HepG2 (cell line): ENCODE measurements around the gene CYB5D1. TPM values are rescaled to one million over a fixed set of nuclear protein-coding genes. Genes with fewer than 3 reads are reported as not detected.

Source experiments
- ATF2 ChIP-seq: sonication (generic); formaldehyde crosslinking; IDR thresholded peaks from 2 replicates; pipeline ENCODE4 v1.4.0; 2020; ENCODE audit warnings: missing genetic modification reagents
- CBFB ChIP-seq: sonication (generic); formaldehyde crosslinking; IDR thresholded peaks from 2 replicates; pipeline ENCODE4 v1.4.0; 2020; ENCODE audit warnings: missing genetic modification reagents
- CBX5 ChIP-seq: sonication (generic); formaldehyde crosslinking; IDR thresholded peaks from 2 replicates; pipeline ENCODE4 v1.4.0; 2020; ENCODE audit warnings: missing genetic modification reagents, borderline replicate concordance
- ERF ChIP-seq: IDR thresholded peaks from 2 replicates; pipeline ENCODE4 v1.6.1; 2018; ENCODE audit warnings: missing biosample characterization, missing genetic modification reagents
- FOSL1 ChIP-seq: sonication (generic); formaldehyde crosslinking; IDR thresholded peaks from 2 replicates; pipeline ENCODE4 v1.9.0; 2021; ENCODE audit warnings: missing genetic modification reagents, borderline replicate concordance
- HIVEP1 ChIP-seq: sonication (generic); formaldehyde crosslinking; IDR thresholded peaks from 2 replicates; pipeline ENCODE4 v1.4.0; 2020; ENCODE audit warnings: mild to moderate bottlenecking, missing genetic modification reagents
- KLF16 ChIP-seq, 2 experiments: sonication (generic) in 1 of 2; formaldehyde crosslinking in 1 of 2; IDR thresholded peaks; 2 replicates each; pipeline versions ENCODE4 v1.6.1 to v1.8.0; 2016 to 2023; ENCODE audit warnings: missing genetic modification reagents in 2 of 2, missing compliant biosample characterization in 1 of 2
- PHF8 ChIP-seq: sonication (generic); formaldehyde crosslinking; IDR thresholded peaks from 2 replicates; pipeline ENCODE4 v1.5.0; 2020; ENCODE audit warnings: missing genetic modification reagents
- SNAPC4 ChIP-seq: sonication (generic); formaldehyde crosslinking; IDR thresholded peaks from 2 replicates; pipeline ENCODE4 v1.4.0; 2020; ENCODE audit warnings: mild to moderate bottlenecking, missing genetic modification reagents
- TFDP2 ChIP-seq: sonication (generic); formaldehyde crosslinking; IDR thresholded peaks from 2 replicates; pipeline ENCODE4 v1.4.0; 2020; ENCODE audit warnings: missing genetic modification reagents
- ZFX ChIP-seq: sonication (generic); formaldehyde crosslinking; IDR thresholded peaks from 2 replicates; pipeline ENCODE4 v1.4.0; 2020; ENCODE audit warnings: mild to moderate bottlenecking, low read depth, missing genetic modification reagents, moderate library complexity
- ZGPAT ChIP-seq: IDR thresholded peaks from 2 replicates; pipeline ENCODE4 v1.6.1; 2016; ENCODE audit warnings: mild to moderate bottlenecking
- ZNF274 ChIP-seq: sonication (generic); formaldehyde crosslinking; IDR thresholded peaks from 2 replicates; pipeline ENCODE4 v1.5.1; 2020; ENCODE audit warnings: mild to moderate bottlenecking, missing genetic modification reagents
- ZNF350 ChIP-seq: sonication (generic); formaldehyde crosslinking; IDR thresholded peaks from 2 replicates; pipeline ENCODE4 v1.4.0; 2020; ENCODE audit warnings: mild to moderate bottlenecking, low read depth, missing genetic modification reagents, borderline replicate concordance
- ZNF530 ChIP-seq: sonication (generic); formaldehyde crosslinking; IDR thresholded peaks from 2 replicates; pipeline ENCODE4 v1.5.0; 2020; ENCODE audit warnings: low read depth, mild to moderate bottlenecking, missing genetic modification reagents
- ZNF703 ChIP-seq: sonication (generic); formaldehyde crosslinking; IDR thresholded peaks from 2 replicates; pipeline ENCODE4 v1.5.1; 2020; ENCODE audit warnings: missing genetic modification reagents, mild to moderate bottlenecking, moderate library complexity, borderline replicate concordance
- ZNF839 ChIP-seq: sonication (generic); formaldehyde crosslinking; IDR thresholded peaks from 2 replicates; pipeline ENCODE4 v1.4.0; 2020; ENCODE audit warnings: missing genetic modification reagents, mild to moderate bottlenecking, borderline replicate concordance
- ZSCAN25 ChIP-seq: sonication (generic); formaldehyde crosslinking; IDR thresholded peaks from 2 replicates; pipeline ENCODE4 v1.8.0; 2022; ENCODE audit warnings: mild to moderate bottlenecking, missing genetic modification reagents
- polyA plus RNA-seq, 8 experiments: library from polyadenylated mRNA; depleted of rRNA in 3 of 8; stranded (reverse) in 7 of 8; unstranded in 1 of 8; fragments of >200 nt; fragmentation: Illumina TruSeq in 4 of 8; extraction: Trizol in 4 of 8; gene quantifications; 2 replicates each; pipeline versions ENCODE4 v1.2.1 to v1.2.3, GENCODE V29; 2011 to 2016; ENCODE audit warnings: low read depth in 4 of 8, missing spikeins in 1 of 8, mixed read lengths in 1 of 8; ENCODE audit not compliant: insufficient read depth in 1 of 8
- total RNA-seq, 5 experiments: library from RNA; depleted of rRNA; stranded (reverse); fragments of >200 nt; fragmentation: Illumina TruSeq; extraction: Trizol; gene quantifications; 2 replicates each; pipeline ENCODE4 v1.2.3, GENCODE V29; 2016; ENCODE audit warnings: low read depth in 1 of 5

Gene CYB5D1
- total and polyA plus RNA-seq, 2 of the 13 experiments (the other 11 are each of a cell fraction or from before 2014, with no cell fraction given): 8.9 to 17.0 TPM

- peak; percentile 16; the same call in 1 of the 2 replicates for TF ChIP-seq ZGPAT (CRISPR knock-in tag)
- TF ChIP-seq ERF (CRISPR knock-in tag): no peak
- 0 out of 2 replicates have a peak, but pooled peaks have one; percentile 26 for TF ChIP-seq ZNF703 (CRISPR knock-in tag)
- TF ChIP-seq HIVEP1: peak; percentile 37; the same call in 1 of the 2 replicates
- TF ChIP-seq TFDP2 (CRISPR knock-in tag): no peak
- TF ChIP-seq FOSL1 (CRISPR knock-in tag): no peak
- TF ChIP-seq ATF2 (CRISPR knock-in tag): no peak
- TF ChIP-seq ZNF839 (CRISPR knock-in tag): 0 out of 2 replicates have a peak, but pooled peaks have one; percentile 58
- peak; percentile 12; the same call in 1 of the 2 replicates for TF ChIP-seq ZSCAN25 (CRISPR knock-in tag)
- 0 out of 2 replicates have a peak, but pooled peaks have one; percentile 6 for TF ChIP-seq SNAPC4 (CRISPR knock-in tag)
- TF ChIP-seq ZNF530 (CRISPR knock-in tag): no peak
- TF ChIP-seq CBX5 (CRISPR knock-in tag): 0 out of 2 replicates have a peak, but pooled peaks have one; percentile 5
- 0 out of 2 replicates have a peak, but pooled peaks have one; percentile 5 for TF ChIP-seq CBFB
- no peak for TF ChIP-seq ZNF274
- no peak for TF ChIP-seq KLF16 (CRISPR knock-in tag; IDR thresholded peaks at IDR 0.05)
- TF ChIP-seq ZNF350 (CRISPR knock-in tag): peak; percentile 47; the same call in 1 of the 2 replicates
- no peak; the same call in 1 of the 2 replicates for TF ChIP-seq PHF8 (CRISPR knock-in tag)
- no peak; the same call in 1 of the 2 replicates for TF ChIP-seq ZFX (CRISPR knock-in tag)
Observed at GRCh38 chr17:7888184-7888920, 30.5 kb downstream of the CYB5D1 start, which contains the start of gene CHD3 (continued).
